ENCODE data around the gene MELTF. TPM values are rescaled to one million over a fixed set of nuclear protein-coding genes. Genes with fewer than 3 reads are reported as not detected.

MELTF gene
- total and polyA plus RNA-seq, 2 donors from 2014 or later, result 6.1 to 8.7 TPM

GRCh38 chr3:197007296-197007940, 22.2 kb downstream of the MELTF start:
- Histone ChIP-seq H3K9me3 (ENCODE audit: control insufficient read depth in 2 of 3, insufficient read depth in 1 of 3, low read length in 3 of 3) (no peaks in the 10 kb centered on the region), H3K4me3 (ENCODE audit: low read length in 3 of 3) (no peak overlapping the region), H3K27ac (ENCODE audit: low read depth in 2 of 2, low read length in 2 of 2) (no peak overlapping the region), H3K9ac (ENCODE audit: low read length in 3 of 3) (no peak overlapping the region), H3K4me1 (ENCODE audit: control insufficient read depth in 2 of 3, insufficient read depth in 2 of 3, low read depth in 1 of 3, low read length in 3 of 3) (peaks cover 0 to 3% (median 0%) of the 10 kb centered on the region in 3 donors), H3K36me3 (ENCODE audit: control insufficient read depth in 2 of 3, insufficient read depth in 3 of 3, low read length in 3 of 3) (no peaks in the 10 kb centered on the region), H3K27me3 (ENCODE audit: control insufficient read depth, insufficient read depth, low read length) (no peaks in the 10 kb centered on the region)
- intact Hi-C loops (cut with DNase I), result no loop called here
- FAIRE-seq, result no peak
- TF ChIP-seq CTCF (IDR thresholded peaks at IDR 0.05; ENCODE audit: borderline replicate concordance, extremely low read depth, insufficient read depth), result no peak
- DNase-seq, result peak in 2 of 5 donors; percentile 35 to 53

- no peak for TF ChIP-seq CTCF (IDR thresholded peaks at IDR 0.05; ENCODE audit: borderline replicate concordance, extremely low read depth, insufficient read depth)
- Histone ChIP-seq H3K27ac (ENCODE audit: low read depth in 2 of 2, low read length in 2 of 2) (no peak overlapping the region), H3K27me3 (ENCODE audit: control insufficient read depth, insufficient read depth, low read length) (no peaks in the 10 kb centered on the region), H3K4me3 (ENCODE audit: low read length in 3 of 3) (no peak overlapping the region), H3K9ac (ENCODE audit: low read length in 3 of 3) (no peak overlapping the region), H3K9me3 (ENCODE audit: control insufficient read depth in 2 of 3, insufficient read depth in 1 of 3, low read length in 3 of 3) (no peaks in the 10 kb centered on the region), H3K4me1 (ENCODE audit: control insufficient read depth in 2 of 3, insufficient read depth in 2 of 3, low read depth in 1 of 3, low read length in 3 of 3) (peaks cover 0 to 3% (median 0%) of the 10 kb centered on the region in 3 donors), H3K36me3 (ENCODE audit: control insufficient read depth in 2 of 3, insufficient read depth in 3 of 3, low read length in 3 of 3) (no peaks in the 10 kb centered on the region)
- DNase-seq (peak in 1 of 5 donors; percentile 14), FAIRE-seq (no peak)
- intact Hi-C loops (cut with DNase I), result no loop called here
These were observed 22.8 kb downstream of the MELTF start for GRCh38 chr3:197006860-197007259.

DNA sequence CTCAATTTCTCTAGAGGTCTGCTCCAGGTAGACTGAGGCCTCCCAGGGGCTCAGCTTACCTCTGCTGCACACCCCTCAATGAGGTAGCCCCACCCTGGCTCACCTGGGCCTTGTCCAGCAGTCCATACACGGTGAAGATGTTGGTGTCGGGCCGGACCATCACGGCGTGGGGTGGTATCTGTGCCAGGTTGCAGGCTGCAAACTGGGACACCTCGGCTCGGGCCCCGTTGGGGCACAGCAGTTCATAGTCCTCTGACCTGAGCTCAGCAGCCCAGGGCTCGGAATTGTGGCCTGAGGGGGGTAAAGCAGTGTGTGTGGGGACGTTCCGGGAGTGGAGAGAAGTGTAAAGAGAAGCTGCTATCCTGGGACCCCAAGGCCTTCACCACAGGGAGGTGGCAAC, 23.2 kb downstream of the MELTF start:
- H3K36me3 ChIP-seq (ENCODE audit: control insufficient read depth in 2 of 3, insufficient read depth in 3 of 3, low read length in 3 of 3), result no peaks in the 10 kb centered on the region
- no peak overlapping the region for H3K27ac ChIP-seq (ENCODE audit: low read depth in 2 of 2, low read length in 2 of 2)
- H3K9ac ChIP-seq (ENCODE audit: low read length in 3 of 3), result no peak overlapping the region
- H3K27me3 ChIP-seq (ENCODE audit: control insufficient read depth, insufficient read depth, low read length), result no peaks in the 10 kb centered on the region
- H3K4me3 ChIP-seq (ENCODE audit: low read length in 3 of 3), result no peak overlapping the region
- no peak for TF ChIP-seq CTCF (IDR thresholded peaks at IDR 0.05; ENCODE audit: borderline replicate concordance, extremely low read depth, insufficient read depth)
- FAIRE-seq (no peak), DNase-seq (peak in 2 of 5 donors; percentile 28 to 75)
- no peaks in the 10 kb centered on the region for H3K9me3 ChIP-seq (ENCODE audit: control insufficient read depth in 2 of 3, insufficient read depth in 1 of 3, low read length in 3 of 3)
- intact Hi-C loops (cut with DNase I), result no loop called here
- peaks cover 0 to 3% (median 0%) of the 10 kb centered on the region in 3 donors for H3K4me1 ChIP-seq (ENCODE audit: control insufficient read depth in 2 of 3, insufficient read depth in 2 of 3, low read depth in 1 of 3, low read length in 3 of 3)

All from kidney (tissue), 14 donors.